WTC11 (cell line): ENCODE data around the gene ANKMY1.

Source experiments
- ATF3 ChIP-seq: sonication (generic); formaldehyde crosslinking; conservative IDR thresholded peaks from 2 replicates; pipeline ENCODE4 v1.8.1; 2022; ENCODE audit warnings: mild to moderate bottlenecking, missing genetic modification reagents
- CTCF ChIP-seq: fragments of 200-600 bp; IDR thresholded peaks from 2 replicates; pipeline ENCODE4 v1.8.0; 2022; ENCODE audit warnings: antibody characterized with exemption
- ELF4 ChIP-seq: sonication (generic); formaldehyde crosslinking; IDR thresholded peaks from 2 replicates; pipeline ENCODE4 v1.8.1; 2022; ENCODE audit warnings: low read depth, mild to moderate bottlenecking, moderate library complexity, missing genetic modification reagents
- FOXP1 ChIP-seq: sonication (generic); formaldehyde crosslinking; IDR thresholded peaks from 2 replicates; pipeline ENCODE4 v1.8.0; 2022; ENCODE audit warnings: missing genetic modification reagents, mild to moderate bottlenecking, moderate library complexity, borderline replicate concordance
- MYBL2 ChIP-seq: sonication (generic); formaldehyde crosslinking; IDR thresholded peaks from 2 replicates; pipeline ENCODE4 v1.8.1; 2023; ENCODE audit warnings: mild to moderate bottlenecking, moderate library complexity, missing genetic modification reagents
- NFE2L1 ChIP-seq: sonication (generic); formaldehyde crosslinking; IDR thresholded peaks from 2 replicates; pipeline ENCODE4 v1.8.1; 2023; ENCODE audit warnings: missing genetic modification reagents
- TEAD4 ChIP-seq: sonication (generic); formaldehyde crosslinking; IDR thresholded peaks from 2 replicates; pipeline ENCODE4 v1.8.0; 2022; ENCODE audit warnings: mild to moderate bottlenecking, missing genetic modification reagents
- USF1 ChIP-seq: sonication (generic); formaldehyde crosslinking; IDR thresholded peaks from 2 replicates; pipeline ENCODE4 v1.8.0; 2022; ENCODE audit warnings: mild to moderate bottlenecking, missing genetic modification reagents
- USF2 ChIP-seq: sonication (generic); formaldehyde crosslinking; IDR thresholded peaks from 2 replicates; pipeline ENCODE4 v1.8.1; 2023; ENCODE audit warnings: mild to moderate bottlenecking, missing genetic modification reagents, moderate library complexity
- ZNF423 ChIP-seq: fragments of 250-450 bp; sonication (Bioruptor Pico); IDR thresholded peaks from 2 replicates; pipeline ENCODE4 v2.1.2; 2022; ENCODE audit warnings: mild to moderate bottlenecking, moderate library complexity
- ZNF532 ChIP-seq: fragments of 250-450 bp; sonication (Bioruptor Pico); IDR thresholded peaks from 2 replicates; pipeline ENCODE4 v1.9.0; 2021; ENCODE audit warnings: mild to moderate bottlenecking, borderline replicate concordance
- ZSCAN18 ChIP-seq: fragments of 250-450 bp; sonication (Bioruptor Pico); IDR thresholded peaks from 2 replicates; pipeline ENCODE4 v2.1.2; 2022; ENCODE audit warnings: mild to moderate bottlenecking, moderate library complexity

- TF ChIP-seq ZNF532 (CRISPR knock-in tag): no peak
- no peak for TF ChIP-seq MYBL2 (CRISPR knock-in tag)
- no peak for TF ChIP-seq NFE2L1 (CRISPR knock-in tag)
- TF ChIP-seq CTCF: no peak
- TF ChIP-seq USF1 (CRISPR knock-in tag): no peak
- no peak for TF ChIP-seq ZSCAN18 (CRISPR knock-in tag)
- TF ChIP-seq USF2 (CRISPR knock-in tag): no peak
- TF ChIP-seq ZNF423: no peak
- no peak for TF ChIP-seq TEAD4 (CRISPR knock-in tag)
- TF ChIP-seq ATF3 (CRISPR knock-in tag): no peak
- no peak for TF ChIP-seq ELF4 (CRISPR knock-in tag)
- no peak for TF ChIP-seq FOXP1 (CRISPR knock-in tag)
Measured at GRCh38 chr2:240473211-240473610, 84.6 kb downstream of the ANKMY1 start.
